D341Med (cell line): ENCODE data around the gene PI4K2A.
"Not testable (repeated sequence)": the region's sequence is repeated elsewhere in the genome, so short reads cannot be mapped to it uniquely, and the experiment has no call there.

Source experiments
- DNase-seq: peaks from one replicate; pipeline ENCODE4 v3.0.0; 2012; ENCODE audit warnings: low spot score

Gene PI4K2A

DNA sequence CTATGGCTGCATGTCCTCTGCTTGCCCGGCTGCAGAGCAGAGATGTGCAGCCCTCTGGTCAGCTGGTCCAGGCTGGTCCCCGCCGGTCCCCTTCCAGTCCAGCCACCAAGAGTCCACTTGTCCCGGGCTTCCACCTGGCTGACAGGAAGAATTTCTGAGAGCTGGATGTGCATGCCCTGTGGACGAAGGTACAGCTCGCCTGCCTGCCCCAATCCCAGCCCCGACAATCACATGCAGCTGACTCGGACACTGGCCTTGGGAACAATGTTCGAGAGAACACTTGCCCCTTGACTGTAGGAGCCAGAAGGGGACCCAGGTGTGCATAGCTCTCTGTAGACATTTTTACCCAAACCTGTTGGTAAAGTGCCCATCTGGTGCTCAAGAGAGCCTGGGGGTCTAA lies 34.8 kb downstream of the PI4K2A start:
- DNase-seq, result no peak

DNA sequence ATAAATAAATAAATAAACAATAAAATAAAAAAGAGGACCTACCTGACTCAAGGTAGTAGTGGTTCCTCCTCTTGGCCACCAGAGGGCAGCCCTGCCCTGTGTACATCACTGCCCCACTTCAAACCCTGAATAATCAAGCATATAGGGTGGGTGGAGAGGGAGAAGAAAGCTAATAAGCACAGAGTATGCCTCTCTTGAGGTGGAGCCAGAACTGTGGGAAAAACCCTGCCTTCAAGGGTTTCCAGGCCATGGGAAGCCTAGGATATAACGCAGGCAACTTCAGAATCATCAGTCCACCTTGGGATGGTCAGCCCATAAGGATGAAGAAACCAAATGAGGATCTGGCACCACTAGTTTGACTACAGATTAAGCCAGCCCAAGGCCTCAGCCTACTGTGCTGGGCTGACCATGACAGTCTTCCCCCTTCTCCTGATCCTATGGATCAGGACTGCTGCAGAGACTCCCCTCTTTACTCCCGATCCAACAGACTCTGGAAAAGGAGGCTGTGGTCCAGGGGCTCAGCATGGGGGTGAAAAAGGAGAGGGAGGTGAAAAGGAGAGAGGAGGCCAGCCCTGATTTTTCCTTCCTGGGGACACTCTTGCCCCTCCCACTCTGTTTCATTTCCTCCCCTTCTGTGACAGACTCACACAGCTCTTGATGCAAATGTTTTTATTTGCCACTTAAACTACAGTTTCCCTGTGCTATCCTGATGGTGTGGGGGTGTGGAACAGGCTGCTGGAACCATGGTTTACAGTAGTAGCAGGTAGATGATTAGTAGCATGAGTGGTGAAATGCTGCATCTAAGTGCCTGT lies 36.5 kb downstream of the PI4K2A start:
- DNase-seq, result peak; percentile 68

DNA sequence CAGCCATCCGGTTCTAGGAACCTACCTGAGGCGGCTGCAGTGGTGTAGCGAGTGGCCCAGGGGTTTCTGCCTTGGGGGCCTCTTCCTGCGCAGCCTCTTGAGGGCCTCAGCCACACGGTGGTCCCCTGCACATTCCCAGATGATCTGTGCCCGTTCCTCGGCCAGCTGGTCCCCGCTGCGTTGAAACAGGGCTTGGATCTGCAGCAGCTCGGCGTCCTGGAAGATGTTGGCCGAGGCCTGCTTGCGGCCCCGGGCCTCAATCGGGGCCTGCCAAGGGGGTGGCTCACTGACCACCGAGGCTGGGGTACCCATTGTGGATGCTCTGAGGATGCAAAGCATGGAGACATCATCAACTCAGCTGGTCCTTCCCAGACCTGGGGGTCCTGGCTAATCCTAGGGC lies 39.1 kb downstream of the PI4K2A start:
- DNase-seq, result no peak

DNA sequence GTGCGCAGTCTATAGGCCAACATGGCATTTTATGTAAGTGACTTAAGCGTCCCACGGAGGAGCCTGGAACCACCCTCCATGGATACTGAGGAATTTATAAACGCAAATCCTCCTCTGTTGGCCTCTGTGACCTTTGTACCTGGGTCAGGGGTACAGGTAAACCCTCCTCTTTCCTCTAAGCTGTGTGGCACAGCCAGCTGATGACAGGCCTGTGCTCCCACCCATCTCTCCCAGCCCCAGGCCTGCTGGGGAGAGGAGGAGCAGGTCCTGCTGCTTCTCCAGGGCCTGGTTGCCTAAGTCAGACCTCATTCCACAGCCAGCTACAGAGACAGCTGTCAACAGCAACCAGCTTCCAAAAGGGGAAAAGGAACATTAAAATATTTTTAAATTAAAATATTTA lies 41.6 kb downstream of the PI4K2A start:
- DNase-seq, result no peak

DNA sequence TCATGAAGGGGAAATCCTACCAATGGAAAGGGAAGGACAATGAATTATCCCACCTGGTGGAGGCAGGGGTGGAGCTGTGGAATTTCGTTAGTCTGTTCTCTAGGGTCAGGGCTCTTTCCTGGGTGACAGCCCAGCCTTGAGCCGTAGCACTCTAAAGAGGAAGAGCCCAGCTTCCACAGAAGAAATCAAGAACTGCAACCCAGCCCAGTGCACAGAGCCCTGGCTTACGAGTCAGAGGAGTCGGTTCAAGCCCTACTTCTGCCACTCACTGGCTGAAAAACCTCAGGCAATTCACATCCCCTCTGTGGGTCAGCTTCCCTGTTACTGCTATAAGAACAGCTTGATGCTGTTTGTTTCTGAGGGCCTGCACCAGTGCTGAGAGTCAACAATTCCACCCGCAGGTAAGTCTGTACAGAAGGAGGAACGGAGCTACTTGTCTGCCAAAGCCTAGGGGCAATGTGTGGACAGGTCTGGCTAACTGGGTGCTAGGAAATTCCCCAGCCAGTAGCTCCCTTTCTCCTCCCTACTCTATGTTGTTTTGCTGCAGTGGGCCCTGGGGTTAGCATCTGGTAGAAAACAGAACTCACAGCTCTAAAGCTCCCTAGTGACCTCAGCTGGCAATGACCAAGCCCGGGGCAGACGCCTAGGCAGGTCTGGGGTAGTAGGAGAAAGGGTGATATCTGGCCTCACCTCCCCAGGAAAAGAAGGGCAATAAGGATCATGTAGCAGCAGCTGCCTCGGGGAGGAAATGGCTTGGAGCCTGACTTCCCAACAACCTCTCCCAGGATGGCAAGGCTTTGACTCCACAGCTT lies 43.3 kb downstream of the PI4K2A start:
- DNase-seq, result no peak

DNA sequence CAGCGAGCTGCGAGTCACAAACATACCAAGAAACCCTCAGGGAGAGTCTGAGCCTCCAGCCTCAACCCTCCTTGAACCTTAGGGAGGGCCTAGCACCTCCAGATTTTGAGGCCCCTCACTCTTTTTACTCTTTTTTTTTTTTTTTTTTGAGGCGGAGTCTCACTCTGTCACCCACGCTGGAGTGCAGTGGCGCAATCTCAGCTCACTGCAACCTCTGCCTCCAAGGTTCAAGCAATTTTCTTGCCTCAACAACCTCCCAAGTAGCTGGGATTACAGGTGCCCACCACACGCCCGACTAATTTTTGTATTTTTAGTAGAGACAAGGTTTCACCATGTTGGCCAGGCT lies 43.9 kb downstream of the PI4K2A start:
- DNase-seq, result not testable (repeated sequence)

DNA sequence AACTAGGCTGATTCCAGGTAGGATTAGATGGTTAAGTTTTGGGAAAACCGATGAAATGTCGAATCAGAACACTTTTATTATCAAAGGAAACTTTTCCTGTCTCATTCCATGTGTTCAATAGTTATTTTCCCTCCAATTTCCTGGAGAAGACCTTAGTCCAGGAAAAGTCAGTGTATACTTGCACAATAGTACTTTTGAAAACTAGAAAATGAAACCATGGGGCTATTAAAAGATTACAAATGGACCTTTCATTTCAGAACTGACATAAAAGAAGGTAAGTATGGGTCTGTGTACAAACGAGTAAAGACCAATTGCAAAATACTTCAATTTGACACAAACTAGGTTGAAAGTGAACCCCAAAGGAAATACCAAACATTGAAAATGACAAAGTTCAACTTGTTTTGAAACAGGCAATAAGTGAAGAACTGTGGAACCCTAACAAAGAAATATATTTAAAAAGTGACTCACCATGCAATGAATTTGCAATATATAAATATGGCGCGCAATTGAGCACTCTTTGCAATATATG lies 44.5 kb downstream of the PI4K2A start:
- no peak for DNase-seq

DNA sequence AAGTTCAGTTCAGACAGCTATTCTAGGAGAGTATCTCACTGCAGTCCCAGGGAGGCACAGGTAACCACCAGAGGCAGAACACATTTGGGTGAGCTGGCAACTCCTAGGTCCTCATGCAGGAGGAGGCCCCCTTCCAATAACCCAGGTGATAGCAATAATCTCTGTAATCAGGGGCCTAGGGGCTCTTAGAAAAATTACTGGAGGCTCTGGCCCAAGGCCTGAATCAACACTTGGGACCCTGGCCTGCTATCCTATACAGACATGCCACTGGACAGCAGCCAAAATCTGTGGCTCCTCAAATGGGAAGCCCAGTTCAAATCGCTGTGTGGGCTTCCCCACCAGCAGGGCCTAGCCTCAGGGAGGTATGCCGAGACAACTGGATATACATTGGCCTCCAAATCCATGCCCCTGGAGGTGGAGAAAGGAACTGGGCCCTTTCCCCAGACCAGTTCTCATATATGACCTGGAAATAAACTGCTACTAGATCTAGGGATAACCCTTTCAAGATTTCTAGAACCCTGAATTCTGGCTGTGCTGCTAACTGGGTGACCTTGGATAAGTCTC lies 45.0 kb downstream of the PI4K2A start:
- DNase-seq, result no peak

DNA sequence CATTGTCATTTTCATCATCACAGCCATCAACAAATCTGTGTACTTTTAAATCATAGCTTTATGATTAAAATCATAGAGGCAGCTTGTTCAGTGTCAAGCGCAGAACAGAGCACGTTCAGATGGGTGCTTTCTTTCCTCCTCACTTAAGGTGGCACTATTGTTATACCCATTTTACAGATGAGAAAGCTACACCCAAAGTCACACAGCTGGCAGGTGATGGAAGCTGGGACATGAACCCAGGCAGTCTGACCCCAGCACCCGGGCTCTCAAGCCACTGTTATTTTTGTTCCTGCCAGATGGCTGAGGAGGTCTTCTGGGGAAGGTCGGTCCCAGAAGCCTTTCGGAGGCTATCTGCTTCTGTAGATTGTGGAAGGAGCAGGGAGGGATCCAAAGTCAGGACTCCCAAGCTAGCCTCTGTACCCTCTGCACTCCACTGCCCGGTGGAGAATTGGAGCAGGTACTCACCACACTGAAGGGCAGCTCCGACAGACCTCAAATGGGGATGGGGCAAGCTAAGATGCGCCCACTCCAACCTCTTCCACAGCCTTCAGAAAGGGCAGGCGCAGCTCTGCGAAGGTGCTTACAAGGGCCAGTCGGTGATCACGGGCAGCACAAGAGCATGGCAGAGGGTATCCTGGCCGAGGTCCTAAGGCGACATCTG lies 46.0 kb downstream of the PI4K2A start:
- no peak for DNase-seq

DNA sequence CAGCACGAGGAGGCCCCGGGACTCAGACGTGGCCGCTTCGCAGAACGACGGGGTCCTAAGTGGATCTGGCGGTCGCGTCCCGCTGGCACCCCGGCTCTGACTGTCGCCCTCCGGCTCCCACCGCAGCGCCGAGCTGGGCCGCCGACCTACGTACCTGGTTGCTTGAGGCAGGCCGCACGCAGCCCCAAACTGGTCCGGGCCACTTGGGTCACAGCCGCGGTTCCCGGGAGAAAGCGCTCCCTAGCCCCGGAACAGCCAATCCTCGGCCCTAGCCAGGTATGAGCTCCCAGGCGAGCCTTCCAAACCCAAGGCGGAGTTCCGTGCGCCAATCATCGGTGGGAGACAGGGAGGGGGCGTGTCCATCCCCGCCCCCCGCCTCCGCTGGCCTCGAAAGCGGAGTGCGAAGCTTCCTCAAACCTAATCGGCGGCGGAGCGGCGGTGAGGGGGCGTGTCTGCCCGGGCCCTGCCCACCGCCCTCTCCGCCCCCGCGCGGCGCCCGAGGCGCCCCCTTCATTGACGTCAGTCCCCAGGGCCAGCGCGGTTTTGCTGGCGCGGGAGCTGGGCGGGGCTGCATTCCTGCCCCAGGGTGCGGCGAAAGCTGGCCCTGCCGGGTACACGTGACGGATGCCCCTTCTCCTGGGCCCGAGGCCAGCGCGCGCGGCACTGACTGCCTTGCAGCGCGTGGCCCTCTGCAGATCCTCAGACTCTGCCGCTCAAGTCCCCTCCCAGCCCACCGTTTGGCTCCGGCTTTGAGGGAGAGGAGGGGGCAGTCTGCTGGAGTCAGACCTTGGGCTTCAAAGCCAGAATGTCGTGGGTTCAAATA lies 46.7 kb downstream of the PI4K2A start, which contains the start of gene AVPI1:
TSS of gene AVPI1 (minus strand) at position 280 of the 823 bp plus-strand sequence. CDS start 7,336 bp downstream, outside the sequence.
- peak; percentile 93 for DNase-seq

DNA sequence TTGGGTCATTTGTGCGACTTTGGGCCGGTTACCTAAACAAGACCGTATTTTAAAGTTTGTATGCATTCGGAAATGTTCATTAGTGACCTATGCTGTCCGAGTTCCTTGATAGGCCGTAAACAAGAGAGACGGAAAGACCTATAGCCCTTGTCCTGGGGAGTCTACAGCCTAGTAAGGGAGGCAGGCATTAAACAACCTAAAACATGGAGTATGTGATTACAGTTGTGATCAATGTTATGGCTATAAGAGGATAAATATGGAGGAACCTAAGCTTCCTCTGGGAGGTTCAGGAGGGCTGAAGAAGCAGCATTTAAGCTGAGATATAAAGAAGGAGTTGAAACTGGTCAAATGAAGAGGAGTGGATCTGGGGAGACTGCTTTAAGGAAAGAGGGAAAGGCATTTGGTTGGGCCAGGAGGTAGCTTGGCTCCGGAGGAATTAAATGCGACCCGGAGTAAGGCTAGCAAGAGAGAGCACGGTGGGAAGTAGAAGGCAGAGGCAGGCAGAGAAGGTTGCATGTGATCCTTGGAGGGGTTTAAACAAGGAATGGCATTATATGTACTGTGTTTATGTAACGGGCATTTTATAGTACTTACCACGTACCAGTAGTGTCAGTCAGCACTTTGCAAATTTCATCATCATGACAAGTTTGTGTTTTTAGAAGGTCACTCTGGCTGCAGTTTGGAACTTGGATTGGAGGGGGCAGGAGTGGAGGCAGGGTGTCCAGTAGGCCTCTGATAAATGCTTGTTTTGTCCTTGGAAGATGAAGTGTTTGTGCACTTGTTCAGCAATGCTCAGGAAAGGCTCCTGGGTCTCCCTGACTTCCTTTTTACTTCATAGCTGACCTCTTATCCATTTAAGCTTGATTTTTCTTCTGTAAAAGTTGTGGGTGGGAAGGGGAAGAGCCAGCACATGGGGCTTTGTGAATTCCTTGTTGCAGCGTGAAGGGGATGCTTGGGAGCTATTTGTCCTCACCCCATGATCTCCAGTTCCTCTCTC lies 47.6 kb downstream of the PI4K2A start:
- no peak for DNase-seq

DNA sequence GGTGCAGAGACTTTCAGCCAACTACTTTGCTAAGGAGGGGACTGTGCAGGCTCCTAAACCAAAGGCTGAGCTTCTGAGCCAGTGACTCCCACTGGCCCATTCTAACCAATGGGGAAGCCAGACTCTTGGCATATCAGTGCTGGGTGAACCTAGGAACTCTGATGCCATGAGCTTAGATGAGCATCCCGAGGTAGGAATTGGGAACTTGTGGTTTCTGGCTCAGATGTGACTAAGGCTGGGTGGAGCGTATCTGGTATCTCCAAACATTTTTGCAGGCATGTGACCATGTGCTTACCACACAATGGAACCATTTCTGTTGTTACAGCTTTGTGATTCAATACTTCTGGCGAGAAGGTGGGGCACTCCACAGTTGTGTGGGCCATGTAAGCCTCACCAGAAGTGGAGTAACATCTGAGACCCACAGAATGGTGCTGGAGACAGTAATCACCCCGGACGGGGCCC lies 49.1 kb downstream of the PI4K2A start:
- no peak for DNase-seq

DNA sequence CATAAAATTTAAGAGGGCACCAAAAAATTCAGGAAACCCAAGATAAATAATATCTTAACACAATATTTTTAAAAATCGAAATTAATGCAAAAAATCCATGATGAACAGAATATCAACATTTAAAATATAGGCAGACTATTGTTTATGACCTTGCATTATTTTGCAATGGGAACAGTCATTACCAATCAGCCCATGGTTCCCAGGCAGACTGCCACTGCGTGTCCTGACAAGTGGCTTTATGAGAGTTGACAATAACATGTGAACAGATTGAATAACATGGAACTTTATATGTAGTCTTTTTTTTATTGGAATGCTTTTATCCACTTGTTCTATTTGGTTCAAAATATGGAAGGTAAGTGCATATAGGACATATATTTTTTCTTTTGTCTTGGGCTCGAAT lies 49.7 kb downstream of the PI4K2A start:
- no peak for DNase-seq

DNA sequence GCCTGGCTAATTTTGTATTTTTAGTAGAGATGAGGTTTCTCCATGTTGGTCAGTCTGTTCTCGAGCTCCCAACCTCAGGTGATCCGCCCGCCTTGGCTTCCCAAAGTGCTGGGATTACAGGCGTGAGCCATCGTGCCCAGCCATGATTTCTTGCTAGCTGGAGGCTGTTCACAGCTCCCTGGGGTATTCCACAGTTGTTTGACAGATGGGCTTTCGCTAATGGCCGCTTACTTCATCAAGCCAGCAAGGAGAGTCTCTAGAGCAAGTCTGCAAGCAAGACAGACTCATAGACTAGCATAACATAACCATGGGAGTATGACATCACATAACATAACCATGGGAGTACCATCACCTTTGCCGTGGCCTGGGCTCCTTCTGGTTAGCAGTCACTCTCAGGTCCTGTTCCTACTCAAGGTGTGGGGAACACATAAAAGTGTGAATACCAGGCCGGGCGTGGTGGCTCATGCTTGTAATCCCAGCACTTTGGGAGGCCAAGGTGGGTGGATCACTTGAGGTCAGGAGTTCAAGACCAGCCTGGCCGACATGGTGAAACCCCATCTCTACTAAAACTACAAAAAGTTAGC lies 57.7 kb downstream of the PI4K2A start:
- peak; percentile 47 for DNase-seq

DNA sequence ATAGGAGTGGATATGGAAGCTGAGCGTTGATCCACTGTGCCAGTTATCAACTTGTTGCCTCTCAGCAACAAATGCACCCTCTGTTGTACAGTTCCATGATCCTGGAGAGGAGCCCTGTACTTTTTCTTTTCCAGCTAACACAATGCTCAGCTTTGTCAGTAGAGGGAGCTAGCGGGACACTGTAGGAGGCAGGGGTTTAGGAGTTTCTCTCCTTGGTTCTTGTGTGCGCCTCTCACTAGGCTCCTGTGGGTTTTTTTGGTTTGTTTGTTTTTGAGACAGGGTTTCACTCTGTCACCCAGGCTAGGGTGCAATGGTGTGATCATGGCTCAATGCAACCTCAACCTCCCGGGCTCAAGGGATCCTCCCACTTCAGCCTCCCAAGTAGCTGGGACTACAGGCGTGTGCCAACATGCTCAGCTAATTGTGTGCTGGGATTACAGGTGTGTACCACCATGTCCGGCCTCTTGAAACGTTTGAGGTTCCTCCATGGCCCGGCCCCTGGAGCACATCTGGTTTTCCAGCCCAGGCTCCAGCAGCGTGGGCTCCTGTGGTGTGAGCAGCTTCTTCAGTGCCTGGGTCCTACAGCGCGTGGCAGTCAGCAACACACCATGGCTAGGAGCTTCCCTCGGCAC lies 61.1 kb downstream of the PI4K2A start:
- DNase-seq, result peak; percentile 71

DNA sequence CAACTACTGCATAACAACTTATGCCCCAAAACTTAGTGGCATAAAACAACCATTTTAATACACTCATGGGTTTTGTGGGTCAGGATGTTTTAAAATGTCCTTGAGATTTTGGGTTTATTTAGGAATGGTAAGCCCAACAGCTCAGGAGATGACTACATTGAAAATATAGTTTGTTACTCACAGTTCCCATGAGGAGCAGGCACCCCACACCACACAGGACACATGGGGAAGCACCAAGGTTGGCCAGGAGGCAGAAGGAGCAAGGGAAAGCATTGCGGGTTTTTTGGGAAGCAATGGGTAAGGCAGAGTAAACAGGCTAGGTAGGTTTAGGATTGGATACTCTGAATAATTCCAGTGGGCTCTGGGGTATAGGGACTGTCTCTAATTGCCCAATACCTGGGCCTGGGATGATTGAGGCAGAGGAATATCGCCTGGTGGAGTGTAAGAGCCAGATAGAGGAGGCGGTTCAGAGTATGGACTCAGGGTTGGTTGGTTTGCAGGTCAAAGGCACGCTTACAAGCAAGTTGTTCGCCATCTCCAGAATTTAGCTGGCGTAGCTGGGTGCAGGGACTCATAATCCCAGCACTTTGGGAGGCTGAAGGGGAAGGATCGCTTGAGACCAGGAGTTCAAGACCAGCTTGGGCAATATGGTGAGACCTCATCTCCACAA lies 63.1 kb downstream of the PI4K2A start:
- DNase-seq, result no peak

DNA sequence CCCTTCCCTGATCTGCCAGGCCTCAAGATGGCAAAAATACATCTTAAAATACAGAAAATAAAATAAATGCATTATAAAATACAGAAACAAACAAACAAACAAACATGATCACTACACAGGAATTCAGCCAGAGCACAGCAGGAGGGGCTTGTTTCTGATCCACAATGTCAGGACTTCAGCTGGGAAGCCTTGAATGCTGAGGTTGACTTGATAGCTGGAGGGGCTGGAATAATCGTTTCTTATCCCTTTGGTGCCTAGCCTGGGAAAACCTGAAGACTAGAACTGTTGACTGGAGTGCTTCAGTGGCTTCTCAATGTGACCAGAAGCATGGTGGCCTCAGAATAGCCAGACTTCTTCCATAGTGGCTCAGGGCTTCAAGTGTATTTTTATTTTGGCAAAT lies 63.9 kb downstream of the PI4K2A start:
- DNase-seq, result no peak

DNA sequence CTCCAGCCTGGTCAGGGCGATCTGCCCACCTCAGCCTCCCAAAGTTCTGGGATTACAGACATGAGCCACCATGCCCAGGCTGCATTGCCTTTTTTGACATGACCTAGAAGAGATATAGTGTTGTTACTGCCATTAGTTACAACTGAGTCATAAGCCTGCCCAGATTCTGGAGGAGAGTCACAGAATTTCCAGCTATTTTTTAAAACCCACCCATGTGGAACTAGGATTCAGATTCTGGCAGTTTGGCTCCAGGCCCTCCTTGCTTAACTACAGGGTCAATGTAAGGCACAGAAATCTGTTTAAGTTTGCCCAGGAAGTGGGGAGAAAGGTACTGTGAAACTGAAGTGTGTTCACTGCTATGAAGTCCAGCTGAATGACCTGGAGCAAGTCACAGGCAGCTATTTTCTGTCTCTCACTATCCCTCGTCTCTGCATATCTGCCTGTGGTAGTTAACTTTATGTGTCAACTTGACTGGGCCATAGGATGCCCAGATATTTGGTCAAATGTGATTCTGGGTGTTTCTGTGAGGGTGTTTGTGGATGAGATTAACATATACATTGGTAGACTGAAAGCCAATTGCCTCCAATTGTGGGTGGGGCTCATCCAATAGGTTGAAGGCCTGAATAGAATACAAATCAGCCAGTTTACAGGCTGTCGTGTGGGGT lies 64.7 kb downstream of the PI4K2A start:
- DNase-seq, result no peak
